Measurements from ENCODE around the gene ITIH1.

- TF ChIP-seq CTCF (IDR thresholded peaks at IDR 0.05; ENCODE audit: low read depth, low read length) (no peak), EZH2phosphoT487 (IDR thresholded peaks at IDR 0.05; ENCODE audit: low read depth) (no peak)
Measured at GRCh38 chr3:52817221-52817620, 39.8 kb downstream of the ITIH1 start.
